AG09319 (cell line): Measurements from ENCODE around the gene DSG3.

Experiments
- DNase-seq: peaks from one replicate; pipeline ENCODE4 v3.0.0-alpha.2; 2010; ENCODE audit warnings: low read depth; ENCODE audit errors: extremely low read depth
- TF ChIP-seq, protein P1 (sequence below): IDR thresholded peaks from 2 replicates; pipeline ENCODE4 v1.5.1; 2011; ENCODE audit warnings: low read depth, mild to moderate bottlenecking, inconsistent platforms, low read length, moderate library complexity

Gene DSG3

DNA sequence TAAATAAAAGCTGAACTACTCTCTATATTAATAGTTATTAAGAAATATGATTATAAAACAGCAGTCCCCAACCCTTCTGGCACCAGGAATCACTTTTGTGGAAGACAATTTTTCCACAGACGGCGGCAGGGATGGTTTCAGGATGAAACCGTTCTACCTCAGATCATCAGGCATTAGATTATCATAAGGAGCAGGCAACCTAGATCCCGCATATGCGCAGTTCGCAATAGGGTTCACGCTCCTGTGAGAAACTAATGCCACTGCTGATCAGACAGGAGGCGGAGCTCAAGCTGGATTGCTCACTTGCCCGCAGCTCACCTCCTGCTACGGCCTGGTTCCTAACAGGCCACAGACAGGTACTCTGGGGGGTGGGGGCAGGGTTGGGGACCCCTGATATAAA lies 31.1 kb downstream of the DSG3 start:
- TF ChIP-seq, protein P1, sequence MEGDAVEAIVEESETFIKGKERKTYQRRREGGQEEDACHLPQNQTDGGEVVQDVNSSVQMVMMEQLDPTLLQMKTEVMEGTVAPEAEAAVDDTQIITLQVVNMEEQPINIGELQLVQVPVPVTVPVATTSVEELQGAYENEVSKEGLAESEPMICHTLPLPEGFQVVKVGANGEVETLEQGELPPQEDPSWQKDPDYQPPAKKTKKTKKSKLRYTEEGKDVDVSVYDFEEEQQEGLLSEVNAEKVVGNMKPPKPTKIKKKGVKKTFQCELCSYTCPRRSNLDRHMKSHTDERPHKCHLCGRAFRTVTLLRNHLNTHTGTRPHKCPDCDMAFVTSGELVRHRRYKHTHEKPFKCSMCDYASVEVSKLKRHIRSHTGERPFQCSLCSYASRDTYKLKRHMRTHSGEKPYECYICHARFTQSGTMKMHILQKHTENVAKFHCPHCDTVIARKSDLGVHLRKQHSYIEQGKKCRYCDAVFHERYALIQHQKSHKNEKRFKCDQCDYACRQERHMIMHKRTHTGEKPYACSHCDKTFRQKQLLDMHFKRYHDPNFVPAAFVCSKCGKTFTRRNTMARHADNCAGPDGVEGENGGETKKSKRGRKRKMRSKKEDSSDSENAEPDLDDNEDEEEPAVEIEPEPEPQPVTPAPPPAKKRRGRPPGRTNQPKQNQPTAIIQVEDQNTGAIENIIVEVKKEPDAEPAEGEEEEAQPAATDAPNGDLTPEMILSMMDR, result no peak
- no peak for DNase-seq

DNA sequence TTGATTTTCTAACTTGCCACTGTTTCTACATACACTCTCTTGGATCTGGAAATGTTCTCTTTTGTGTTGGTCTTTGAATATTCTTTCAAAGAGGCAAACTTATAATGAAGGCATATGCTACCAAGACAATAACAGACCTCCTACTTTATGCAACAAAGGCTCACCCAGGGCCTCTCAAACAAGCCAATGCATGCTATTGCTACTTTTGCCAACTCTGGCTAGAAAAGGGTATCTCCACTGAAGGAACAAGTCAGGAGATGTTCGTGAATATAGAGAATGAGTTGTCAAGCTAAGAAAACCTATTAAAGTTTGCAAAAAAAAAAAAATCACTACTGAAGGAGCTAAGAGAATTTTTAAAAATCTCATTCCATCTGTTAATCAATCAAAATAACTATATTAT lies 34.5 kb downstream of the DSG3 start:
- DNase-seq, result no peak
- TF ChIP-seq, protein P1, result no peak

DNA sequence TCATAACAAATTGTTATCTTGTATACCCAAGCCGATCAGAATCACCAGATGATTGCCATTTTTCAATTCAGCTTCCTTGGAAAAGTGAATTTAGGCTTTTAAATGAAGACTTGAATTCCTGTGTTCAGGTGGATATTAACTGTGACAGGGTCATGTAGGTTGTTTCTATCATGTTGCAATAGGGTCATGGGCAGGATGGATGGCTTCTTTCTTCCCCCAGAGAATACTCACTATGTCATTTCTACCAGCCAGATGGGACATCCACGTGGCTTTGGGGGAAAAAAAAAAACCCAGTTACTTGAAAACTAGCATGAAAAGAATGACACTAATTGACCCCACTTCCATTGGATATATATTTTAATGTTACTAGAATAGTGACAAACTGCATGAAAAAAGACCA lies 35.9 kb downstream of the DSG3 start:
- no peak for DNase-seq
- TF ChIP-seq, protein P1, result no peak

DNA sequence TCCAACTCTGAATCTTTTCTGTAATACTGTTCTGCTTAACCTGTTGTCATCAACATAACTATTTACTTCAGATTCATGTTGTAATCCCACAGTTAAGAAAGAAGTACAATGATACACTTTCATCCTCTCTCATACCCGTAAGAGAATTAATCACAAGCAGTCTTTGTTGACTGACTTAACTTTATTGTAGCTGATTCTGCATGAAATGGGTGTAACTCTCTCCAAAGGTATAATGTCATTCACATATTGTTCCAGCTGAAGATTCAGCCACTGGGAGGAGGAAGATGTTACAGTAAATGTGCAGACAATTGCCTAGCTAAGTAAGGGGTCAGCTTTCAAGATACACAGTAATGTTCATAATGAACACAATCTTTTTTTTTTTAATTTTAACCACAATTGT lies 36.9 kb downstream of the DSG3 start:
- DNase-seq, result no peak
- TF ChIP-seq, protein P1, result no peak

DNA sequence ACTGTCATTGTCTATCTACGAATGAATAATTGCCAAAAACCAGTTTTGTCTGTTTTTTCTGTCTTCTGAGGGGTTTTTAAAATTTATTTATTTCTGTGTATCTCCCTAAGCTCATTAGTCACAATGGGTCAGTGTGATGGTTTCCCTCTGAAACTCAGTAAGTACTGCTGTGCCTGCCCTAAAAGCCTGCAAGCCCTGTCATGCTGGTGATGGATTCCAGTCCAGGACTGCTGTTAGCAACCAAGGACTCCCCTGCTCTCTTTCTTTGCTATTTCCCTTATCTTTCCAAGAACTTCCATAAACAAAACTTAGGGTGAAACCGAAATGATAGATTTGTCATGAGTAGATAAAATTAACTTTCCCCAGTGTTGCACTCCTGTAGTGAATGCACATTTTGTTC lies 38.6 kb downstream of the DSG3 start:
- no peak for DNase-seq
- TF ChIP-seq, protein P1, result no peak

DNA sequence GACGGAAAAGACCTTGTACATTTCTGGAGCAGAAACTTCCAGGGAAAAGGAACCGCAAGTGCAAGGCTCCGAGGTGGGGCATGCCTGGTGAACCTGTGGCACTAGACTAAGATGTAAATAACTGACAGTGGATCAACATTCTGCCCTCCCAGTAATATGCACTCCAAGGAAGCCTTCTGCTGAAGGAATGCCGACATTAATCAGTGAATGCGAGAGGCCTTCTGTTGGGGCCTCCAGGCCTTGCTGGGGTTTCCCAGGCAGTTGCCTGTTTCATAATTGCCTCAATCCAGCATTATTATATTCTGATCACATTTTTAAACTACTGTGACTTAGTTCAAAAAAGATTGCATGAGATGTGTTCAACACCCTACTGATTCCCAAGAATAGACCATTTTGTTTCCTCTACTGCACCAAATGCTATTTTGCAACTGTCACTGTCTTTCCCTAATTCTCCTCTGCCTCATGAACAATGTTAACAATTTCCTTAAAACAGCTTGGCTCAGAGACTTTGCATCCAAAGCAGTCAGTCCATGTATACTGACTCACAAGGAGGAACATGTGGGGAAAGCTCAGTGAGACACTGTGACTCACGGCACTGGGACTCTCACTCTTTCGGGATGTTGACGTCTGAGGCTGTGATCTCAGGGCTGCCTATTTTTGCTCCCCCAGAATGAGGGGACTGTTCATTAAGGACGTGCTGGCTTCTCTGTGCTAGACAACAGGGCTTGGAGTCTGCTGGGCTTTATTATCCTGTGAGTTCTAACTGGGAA lies 39.9 kb downstream of the DSG3 start:
- no peak for DNase-seq
- TF ChIP-seq, protein P1, result no peak

DNA sequence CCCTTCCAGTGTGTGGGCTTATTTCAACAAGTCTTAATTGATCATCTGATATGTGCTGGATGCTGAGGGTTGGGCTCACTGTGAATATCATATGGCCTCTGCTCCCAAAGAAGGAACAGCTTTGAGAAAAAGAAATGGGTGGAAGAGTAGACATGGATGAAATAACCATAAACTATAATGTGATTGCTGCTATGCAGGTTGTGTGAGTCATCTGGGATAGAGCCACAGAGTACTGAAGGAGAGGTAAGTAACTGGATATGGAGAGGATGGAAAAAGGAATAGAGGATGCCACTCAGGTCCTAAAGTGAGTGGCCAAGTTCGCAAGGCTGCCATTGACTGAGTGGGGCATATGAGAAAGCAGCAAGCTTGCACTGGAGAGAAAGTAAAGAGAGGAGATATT lies 41.8 kb downstream of the DSG3 start:
- no peak for DNase-seq

More for the DNA sequence above, 41.8 kb downstream of the DSG3 start:
- TF ChIP-seq, protein P1, result no peak
